GM20000 (cell line): ENCODE results near the gene CDC25A.

ENCODE experiments used
- DNase-seq: peaks from one replicate; pipeline ENCODE4 v3.0.0; 2012; ENCODE audit warnings: low spot score
- TF ChIP-seq, protein P1 (sequence below): IDR thresholded peaks from 2 replicates; pipeline ENCODE4 v1.5.1; 2012; ENCODE audit warnings: mild to moderate bottlenecking, control low read depth; ENCODE audit errors: extremely low read depth, missing control alignments

The CDC25A gene

DNA sequence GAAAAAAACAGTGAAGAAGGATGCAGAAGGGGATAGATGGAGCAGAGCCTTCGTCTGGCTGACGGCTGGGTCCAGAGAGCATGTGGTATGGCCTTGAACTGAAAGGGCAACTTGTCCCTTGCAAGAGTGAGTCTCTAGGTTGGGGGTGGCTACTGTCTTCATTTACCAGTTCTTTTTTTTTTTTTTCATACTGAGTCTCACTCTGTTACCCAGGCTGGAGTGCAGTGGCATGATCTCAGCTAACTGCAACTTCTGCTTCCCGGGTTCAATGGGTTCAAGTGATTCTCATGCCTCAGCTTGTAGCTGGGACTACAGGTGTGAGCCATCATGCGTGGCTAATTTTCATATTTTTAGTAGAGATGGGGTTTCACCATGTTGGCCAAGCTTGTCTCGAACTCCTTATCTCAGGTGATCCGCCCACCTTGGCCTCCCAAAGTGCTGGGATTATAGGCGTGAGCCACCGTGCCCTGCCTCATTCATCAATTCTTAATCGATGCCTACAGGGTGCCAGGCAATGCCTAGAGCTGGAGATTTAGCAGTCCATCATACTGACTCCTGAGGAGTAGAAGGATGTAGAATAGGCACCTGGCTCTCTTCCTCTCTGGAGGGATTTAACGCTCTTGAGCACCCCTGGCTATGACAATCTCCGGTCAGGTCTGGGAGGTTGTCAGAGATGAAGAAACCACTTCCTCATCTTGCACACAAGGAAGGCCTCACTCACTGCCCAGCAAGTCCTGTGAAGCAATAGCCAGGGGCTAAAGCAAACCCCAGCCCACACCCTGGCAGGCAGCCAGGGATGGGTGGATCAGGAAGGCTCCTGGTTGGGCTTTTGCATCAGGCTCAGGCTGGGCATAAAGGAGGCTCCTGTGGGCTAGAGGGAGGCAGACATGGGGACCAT, 34.6 kb upstream of the CDC25A start, which contains the start of gene CAMP:
Gene CAMP, plus strand, starts transcription at position 880 of the 898 bp plus-strand sequence. Its CDS starts 17 bp downstream, at position 897.
- TF ChIP-seq, protein P1, sequence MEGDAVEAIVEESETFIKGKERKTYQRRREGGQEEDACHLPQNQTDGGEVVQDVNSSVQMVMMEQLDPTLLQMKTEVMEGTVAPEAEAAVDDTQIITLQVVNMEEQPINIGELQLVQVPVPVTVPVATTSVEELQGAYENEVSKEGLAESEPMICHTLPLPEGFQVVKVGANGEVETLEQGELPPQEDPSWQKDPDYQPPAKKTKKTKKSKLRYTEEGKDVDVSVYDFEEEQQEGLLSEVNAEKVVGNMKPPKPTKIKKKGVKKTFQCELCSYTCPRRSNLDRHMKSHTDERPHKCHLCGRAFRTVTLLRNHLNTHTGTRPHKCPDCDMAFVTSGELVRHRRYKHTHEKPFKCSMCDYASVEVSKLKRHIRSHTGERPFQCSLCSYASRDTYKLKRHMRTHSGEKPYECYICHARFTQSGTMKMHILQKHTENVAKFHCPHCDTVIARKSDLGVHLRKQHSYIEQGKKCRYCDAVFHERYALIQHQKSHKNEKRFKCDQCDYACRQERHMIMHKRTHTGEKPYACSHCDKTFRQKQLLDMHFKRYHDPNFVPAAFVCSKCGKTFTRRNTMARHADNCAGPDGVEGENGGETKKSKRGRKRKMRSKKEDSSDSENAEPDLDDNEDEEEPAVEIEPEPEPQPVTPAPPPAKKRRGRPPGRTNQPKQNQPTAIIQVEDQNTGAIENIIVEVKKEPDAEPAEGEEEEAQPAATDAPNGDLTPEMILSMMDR: no peak
- DNase-seq: peak; percentile 84

DNA sequence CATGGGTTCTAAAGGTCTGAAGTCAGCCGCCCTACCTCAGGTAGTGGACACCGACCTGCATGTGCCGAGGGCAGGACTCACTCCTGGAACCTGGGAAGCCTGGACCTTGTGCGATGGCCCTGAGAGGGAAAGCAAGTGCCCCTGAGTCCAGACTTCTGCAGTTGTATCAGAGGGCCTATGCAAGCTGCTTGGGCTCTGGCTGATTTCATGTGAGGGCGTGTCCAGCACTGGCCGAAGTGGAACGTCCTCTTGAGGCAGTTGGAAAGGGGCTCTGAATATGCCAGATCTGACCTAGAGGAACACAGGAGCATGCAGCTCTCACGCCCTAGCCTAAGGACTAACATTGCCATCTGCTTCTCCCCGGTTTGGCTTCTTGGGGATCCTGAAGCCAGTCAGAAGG, 32.5 kb upstream of the CDC25A start:
- DNase-seq: no peak
- TF ChIP-seq, protein P1: no peak

DNA sequence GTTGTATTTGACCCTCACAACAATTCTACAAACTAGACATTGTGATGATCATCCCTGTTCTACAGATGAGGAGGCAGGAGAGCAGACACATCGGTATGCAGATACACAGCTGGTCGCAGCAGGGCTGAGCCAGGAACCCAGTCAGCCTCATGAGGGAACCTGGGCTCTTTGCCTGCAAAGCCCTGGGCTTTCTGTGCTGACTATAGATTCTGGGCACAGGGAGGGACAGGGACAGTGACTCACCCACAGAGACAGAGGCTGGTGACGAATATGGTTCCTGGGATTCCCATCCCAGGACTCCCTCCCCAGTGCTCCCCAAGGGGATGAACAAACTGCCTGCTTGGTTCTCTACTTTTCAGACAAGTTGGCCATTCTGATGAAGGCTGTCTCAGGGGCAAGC, 31.3 kb upstream of the CDC25A start:
- DNase-seq: no peak
- TF ChIP-seq, protein P1: no peak

DNA sequence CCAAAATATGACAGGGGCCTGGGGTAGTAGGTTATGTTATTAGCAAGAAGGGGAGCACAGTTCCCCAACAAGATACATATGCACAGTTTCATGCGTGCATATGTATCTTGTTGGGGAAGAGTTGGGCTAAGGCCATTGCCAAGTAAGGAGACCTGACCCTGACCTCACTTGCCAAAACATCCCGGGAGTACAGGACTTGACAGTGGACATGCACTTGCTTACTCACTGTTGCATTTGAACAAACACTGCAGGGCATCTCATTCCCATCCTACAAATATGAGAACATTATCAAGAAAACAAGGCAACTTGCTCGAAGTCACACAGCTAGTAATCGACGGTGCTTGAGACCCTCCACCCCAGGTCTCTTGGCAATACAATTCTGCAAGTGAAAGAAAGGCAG, 30.3 kb upstream of the CDC25A start:
- TF ChIP-seq, protein P1: no peak
- no peak for DNase-seq

DNA sequence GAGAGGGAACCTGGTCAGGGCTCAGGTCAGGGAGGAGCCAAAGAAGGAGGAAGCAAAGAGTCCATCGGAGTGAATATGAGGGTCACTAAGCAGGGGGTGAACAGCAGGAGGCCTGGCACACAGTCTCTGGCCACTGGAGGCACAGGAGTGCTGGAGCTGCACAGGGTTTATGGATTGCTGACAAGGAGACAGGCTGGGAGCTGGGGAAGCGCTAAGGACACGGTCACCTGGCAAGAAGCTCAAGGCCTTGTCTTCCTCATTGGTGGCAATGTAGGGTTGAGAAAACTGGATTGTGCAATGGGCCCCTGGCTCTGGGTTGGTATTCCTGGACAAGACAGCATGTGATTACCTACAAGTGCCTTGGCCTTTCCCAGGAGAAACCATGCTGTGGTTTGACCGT, 29.2 kb upstream of the CDC25A start:
- TF ChIP-seq, protein P1: no peak
- DNase-seq: no peak

DNA sequence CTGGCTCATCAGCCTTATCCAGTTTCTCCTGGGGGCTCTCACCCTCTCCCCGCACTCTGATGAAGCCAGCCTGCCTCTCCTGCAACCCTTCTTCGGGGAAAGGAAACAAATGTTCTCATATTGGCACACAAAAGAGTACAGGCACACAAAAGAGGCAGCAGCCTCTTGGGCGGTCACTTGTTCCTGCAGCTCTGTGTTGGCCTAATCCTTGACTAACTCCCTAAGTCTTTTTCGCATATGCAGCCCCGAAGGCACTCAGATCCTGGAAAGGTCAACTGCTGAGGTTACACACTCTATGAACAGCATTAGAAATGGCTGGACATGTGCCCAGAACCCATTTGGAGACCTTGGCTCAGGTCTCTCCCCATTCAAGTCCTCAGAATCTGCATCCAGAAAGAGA, 27.7 kb upstream of the CDC25A start:
- TF ChIP-seq, protein P1: no peak
- no peak for DNase-seq

DNA sequence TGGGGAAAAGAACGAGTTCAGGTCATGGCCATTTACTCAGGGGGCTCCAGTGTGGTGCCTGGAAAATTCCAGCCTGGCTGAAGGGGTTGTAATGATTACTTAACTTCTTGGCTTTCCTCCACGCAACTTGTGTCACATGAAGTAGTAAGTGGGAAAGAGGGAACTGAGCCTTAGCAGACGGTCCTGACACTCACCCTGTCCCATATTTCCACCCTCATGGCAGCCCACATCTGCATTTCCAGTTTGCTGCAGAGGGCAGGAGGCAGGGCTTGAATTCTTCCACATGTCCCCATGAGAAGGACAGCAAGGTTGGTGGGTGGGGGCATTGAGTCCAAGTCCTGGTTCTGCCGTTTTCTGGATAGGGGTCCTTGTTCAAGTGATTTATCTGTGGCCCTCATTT, 27.2 kb upstream of the CDC25A start:
- TF ChIP-seq, protein P1: no peak
- DNase-seq: no peak
